SW480 (cell line): ENCODE data around the gene GRIN2D.

Experiments
- DNase-seq: peaks from one replicate; pipeline ENCODE4 v3.0.0-alpha.2; 2016; ENCODE audit warnings: low spot score

Gene GRIN2D

DNA sequence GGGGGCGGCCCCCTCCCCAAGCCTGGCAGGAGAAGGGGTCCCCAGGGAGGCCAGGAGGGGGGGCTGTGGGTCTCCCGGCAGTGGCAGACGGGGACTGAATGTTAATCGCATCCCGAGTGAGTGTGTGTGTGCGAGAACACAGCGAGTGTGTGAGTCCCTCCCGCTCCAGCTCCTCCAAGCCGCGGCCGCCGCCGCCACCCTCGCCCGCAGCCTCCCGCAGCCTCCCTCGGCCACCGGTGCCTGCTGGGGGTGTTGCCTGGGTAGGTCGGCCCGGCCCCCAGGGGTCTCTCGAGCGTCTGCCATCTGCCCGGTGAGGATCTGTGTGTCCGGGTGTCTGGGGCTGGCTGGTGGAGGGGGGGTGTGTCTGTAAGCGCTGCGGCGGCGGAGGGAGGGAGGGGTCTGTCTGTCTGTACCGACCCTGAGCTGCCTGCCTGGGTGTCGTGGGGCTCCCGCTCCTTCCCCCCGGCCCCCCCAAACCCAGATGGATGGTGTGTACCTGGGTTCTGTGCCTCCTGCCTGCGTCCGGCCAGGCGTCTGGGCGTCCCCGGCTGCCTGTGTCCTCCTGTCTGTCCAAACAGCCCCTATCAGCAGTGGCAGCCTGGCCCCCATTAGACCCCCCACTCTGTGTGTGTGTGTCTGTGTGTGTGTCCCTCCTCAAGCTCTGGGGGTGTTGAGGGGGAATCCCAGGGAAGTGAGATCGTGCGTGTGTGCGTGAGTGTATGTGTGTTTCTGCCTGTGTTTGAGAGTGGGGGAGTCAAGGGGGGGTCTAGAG, at the start of gene GRIN2D:
Gene GRIN2D (plus strand): TSS at position 110 of the 772 bp plus-strand sequence. CDS start 4,725 bp downstream, outside the sequence.
- peak; percentile 41 for DNase-seq

DNA sequence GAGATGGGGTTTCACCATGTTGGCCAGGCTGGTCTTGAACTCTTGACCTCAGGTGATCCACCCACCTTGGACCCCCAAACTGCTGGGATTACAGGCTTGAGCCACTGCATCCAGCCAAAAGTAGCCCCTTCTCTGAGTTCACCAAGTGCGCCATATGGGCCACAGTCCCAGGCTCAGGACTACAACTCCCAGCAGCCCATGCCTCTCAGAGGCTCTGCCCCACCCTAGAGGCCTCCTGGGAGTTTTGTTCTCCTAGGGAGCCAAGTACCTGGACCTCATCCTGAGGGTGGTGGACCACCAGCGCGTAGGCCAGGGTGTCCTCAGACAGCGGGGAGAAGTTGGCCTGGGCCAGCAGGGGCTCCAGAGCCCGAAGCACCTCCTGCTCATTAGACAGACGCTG, 48.6 kb upstream of the GRIN2D start:
- no peak for DNase-seq

DNA sequence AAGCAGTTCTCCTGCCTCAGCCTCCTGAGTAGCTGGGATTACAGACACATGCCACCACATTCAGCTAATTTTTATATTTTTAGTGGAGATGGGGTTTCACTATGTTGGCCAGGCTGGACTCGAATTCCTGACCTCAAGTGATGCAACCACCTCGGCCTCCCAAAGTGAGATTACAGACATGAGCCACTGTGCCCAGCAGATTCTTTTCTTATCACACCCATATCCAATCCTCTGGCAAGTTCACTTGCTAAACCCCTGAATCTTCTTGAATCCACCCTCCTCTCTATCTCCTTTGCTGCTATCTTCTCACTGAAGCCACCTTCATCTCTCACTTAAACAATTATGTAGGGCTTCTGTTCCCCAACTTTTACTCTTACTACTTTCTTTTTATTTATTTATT, 47.3 kb upstream of the GRIN2D start:
- no peak for DNase-seq

DNA sequence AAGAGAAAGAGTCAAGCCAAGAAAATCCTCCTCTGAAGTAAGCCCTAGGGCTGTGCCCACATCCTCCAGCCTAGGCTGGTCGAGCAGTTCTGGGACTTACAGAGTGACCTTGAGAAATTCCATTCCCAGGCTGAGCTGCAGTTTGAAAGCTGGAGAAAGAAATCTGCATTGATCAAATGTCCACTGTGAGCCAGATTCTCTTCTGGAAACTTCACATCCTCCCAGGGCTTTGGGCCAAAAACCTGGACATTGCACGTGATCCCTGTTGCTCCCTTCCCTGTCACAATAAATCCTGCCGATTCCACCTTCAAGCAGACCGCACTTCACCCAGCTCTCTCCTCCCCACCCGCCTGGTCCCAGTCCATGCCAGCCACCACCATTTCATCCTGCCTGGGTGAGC, 45.4 kb upstream of the GRIN2D start:
- DNase-seq, result no peak

DNA sequence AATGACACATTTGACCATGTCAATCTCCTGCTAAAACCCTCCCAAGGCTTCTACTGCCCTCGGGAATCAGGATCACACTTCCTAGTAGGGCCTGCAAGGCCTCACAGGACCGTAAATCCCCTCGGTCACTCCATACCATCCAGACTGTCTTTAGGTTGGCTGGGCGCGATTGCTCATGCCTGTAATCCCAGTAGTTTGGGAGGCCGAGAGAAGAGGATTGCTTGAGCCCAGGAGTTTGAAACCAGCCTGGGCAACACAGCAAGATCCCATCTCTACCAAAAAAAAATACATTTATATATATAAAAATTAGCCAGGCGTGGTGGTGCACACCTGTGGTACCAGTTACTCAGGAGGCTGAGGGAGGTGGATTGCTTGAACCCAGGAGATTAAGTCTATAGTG, 44.7 kb upstream of the GRIN2D start:
- DNase-seq, result no peak

DNA sequence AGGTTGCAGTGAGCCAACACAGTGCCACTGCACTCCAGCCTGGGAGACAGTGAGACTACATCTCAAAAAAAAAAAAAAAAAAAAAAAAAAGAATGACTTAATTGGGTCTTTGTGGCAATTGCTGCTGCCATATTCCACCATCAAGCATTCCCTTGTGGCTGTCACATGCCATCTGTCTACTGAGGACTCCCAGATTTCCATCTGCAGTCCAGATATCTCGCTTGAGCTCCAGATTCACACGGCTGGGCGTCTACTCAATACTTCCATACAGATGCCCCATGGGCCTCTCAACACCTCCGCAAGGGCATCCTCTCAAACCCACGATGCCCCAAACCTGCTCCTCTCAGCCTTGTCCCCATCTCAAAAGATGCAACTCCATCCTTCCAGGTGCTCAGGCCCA, 42.6 kb upstream of the GRIN2D start:
- no peak for DNase-seq

DNA sequence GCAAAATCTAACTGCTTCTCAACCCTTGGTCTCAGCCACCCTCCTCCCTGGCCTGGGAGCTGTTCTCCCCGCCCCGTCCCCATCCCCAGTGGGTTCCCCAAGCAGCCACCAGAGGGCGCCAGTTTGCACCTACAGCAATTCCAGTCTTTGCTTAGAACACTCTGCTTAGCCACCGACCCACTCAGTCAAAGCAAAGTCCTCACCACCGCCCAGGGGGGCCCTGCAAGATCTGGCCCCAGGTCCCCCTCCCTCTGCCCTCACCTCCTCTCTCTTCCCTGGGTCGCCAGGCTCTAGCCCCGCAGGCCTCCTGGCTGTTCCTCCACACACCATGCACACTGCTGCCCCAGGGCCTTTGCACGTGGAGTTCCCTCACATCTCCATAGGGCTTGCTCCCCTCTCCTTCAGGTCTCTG, 42.1 kb upstream of the GRIN2D start:
- DNase-seq, result peak; percentile 52

DNA sequence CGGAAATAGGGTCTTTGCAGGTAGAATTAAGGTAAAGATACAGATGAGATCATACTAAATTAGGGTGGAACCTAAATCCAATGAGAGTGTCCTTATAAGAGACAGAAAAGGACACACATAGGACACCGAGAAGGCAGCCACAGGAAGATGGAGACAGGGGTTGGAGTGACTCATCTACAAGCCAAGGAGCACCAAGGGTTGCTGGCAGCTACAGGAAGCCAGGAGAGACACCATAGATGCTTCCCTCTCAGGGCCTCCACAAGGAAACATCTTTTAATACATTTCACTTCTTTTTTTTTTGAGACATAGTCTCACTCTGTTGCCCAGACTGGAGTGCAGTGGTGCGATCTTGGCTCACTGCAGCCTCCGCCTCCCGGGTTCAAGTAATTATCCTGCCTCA, 39.8 kb upstream of the GRIN2D start:
- peak; percentile 56 for DNase-seq

DNA sequence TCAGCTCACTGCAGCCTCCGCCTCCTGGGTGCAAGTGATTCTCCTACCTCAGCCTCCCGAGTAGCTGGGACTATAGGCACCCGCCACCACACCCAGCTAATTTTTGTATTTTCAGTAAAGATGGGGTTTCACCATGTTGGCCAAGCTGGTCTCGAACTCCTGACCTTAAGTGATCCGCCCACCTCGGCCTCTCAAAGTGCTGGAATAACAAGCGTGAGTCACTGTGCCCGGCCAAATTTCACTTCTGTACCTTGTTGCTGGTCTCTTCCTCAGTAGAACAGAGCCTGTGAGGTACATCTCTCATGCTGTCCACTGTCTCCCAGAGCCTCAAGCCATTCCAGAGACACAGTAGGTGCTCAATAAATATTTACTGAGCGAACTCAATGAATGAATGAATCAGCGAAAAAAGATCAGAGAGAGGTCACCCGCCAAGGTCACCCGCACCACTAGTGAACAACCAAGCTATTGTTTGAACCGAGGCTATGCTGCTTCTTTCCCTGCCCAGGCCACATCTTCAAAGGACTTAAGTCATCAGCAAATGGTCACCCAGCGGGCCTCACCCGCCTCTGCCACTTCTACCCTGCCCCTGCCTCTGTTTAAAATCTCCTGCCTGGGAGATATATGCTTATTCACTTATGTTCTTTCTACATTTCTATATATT, 39.0 kb upstream of the GRIN2D start:
- DNase-seq, result peak; percentile 98

DNA sequence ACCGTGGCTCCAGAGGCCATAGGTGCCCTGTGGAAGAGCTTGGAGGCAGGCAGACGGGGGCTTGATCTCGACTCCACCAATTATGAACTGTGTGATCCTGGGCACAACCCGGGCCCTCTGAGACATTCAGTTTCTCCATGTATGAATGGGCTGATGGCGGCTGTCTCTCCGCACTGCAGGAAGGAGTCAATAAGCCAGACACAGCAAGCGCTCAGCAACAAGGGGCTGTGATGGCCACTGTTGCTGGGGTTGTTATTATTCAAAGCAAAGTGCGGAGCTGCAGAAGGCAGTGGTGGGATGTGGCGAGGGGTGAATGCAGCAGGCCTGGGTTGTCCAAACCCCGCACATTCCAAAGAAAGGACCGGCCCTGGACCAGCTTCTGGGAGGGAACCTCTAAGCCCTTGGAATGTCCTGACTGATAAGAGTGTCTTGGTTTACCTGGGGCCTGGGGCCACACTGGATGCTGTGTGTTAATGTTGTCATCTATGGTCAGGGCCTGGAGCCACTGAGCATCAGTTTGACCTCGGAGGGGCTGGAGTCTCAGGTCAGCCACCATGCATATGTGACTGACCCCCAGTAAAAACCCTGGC, 38.0 kb upstream of the GRIN2D start:
- DNase-seq, result no peak

DNA sequence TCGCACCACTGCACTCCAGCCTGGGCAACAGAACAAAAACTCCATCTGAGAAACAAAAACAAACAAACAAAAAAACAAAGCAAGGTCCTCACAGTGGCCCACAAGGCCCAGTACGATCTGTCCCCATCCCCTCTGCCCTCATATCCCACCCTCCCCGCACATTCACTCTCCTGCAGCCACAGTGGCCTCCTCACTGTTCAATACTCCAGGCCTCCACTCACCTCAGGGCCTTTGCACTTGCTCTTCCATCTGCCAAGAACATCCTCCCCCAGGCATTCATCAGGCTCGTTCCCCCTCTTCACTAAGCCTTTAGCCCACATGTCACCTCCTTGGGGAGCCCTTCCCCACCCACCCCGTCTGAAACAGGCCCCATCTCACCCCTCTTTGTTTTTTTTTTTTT, 34.3 kb upstream of the GRIN2D start:
- no peak for DNase-seq

DNA sequence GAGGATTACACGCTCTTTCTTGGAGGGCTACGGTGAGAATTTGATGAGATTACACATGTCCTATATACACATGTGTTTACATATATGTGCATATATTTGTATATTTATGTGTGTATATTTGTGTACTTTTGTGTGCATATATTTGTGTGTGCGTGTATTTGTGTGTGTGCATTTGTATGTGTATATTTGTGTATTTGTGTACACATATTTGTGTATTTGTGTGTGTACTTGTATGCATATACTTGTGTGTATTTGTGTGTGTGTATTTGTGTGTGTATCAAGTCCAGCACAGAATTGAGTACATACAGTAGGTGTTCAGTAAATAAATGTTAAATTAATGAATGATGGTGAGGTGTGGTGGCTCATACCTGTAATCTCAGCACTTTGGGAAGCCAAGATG, 31.6 kb upstream of the GRIN2D start:
- DNase-seq, result no peak

DNA sequence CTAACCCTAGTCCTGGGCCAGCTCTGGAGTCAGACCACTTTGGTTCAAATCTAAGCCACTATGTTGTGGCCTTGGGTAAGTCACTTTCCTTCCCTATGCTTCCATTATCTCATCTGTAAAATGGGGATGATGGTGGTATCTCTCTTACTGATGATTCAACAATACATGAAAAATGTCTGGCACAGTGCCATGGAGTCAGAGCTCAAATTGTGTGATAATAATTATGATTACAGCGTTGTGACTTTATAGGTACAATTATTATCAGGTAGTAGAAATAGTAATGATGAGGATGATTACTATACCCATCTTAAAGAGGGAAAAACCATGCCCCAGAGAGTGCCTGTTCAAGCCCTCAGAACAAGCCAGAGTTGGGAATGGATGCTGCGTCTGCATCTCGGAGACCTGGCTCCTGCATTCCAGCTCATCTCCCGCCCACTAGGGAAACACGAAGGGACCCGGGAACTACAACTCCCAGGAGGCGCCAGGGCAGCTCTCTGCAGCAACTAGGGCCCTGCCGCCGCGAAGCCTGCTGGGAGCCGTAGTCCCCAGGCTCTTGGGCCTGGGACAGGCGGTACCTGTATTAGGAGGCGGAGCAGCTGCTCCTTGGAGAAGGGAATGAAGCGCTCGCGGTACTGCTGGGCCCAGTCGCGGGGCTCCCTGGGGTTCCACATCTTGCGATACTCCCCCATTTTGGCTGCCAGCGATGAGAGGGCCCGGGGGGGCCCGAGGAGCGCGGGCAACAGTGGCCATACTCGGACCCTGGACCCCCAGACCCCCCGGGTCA, 30.6 kb upstream of the GRIN2D start:
- peak; percentile 99 for DNase-seq

DNA sequence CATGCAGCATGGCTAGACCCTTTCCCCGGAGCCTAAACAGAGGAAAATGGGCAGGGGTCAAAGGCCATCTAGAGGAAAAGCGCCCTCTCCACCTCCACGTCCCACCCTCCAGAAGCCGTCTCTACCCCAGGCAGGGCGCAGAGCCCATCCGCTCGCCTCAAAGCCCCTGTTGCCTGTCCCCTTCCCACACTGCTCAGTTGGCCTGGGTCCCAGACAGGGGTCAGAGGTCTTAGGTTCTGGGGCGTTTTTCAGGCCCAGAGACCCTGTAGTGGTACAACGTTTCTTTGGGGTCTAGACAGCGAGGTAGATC, 30.0 kb upstream of the GRIN2D start:
- no peak for DNase-seq

DNA sequence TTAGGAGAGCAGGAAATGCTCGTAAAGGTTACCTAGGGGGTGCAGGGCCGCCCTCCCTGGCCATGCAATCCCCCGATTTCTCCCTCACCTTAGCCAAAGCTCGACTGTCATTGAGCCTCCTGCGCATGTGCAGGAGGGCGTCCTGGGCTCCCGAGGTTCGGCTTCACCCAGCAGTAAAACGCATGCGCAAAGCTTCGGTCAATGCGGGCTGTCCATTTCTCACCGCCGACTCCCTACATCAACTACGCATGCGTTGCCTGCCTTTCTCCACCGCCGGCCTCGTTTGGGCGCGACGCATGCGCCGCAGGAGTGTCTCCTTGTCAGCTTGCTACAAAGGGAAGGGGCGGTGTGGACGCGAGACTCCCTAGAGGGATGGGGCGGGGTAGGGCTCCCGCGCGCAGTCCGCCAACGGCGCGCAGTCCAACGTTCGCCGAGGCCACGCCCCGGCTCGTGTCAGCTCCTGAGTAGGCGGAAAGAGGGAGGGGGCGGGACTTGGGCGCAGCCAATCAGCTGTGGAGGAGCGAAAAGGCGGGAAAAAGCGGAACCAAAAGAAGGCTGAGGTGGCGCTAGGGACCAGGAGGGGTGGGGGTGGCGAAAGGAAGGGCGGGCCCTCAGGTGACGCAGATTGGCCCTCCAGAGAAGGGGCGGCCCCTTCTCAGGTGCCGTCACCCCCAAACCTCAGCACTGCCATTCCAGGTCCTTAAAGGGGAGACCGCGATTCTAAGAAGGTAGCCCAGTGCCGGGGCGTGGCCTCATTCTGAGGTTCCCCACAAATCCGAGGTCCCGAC, 29.5 kb upstream of the GRIN2D start, which contains the start of the genes SYNGR4 and TMEM143:
Gene SYNGR4 (plus strand): TSS at position 558 of the 788 bp plus-strand sequence. CDS start 1,476 bp downstream, outside the sequence.
Gene TMEM143 (minus strand): TSS at position 131 of the 788 bp plus-strand sequence. CDS start 20 bp downstream, at position 111.
- peak; percentile 100 for DNase-seq

DNA sequence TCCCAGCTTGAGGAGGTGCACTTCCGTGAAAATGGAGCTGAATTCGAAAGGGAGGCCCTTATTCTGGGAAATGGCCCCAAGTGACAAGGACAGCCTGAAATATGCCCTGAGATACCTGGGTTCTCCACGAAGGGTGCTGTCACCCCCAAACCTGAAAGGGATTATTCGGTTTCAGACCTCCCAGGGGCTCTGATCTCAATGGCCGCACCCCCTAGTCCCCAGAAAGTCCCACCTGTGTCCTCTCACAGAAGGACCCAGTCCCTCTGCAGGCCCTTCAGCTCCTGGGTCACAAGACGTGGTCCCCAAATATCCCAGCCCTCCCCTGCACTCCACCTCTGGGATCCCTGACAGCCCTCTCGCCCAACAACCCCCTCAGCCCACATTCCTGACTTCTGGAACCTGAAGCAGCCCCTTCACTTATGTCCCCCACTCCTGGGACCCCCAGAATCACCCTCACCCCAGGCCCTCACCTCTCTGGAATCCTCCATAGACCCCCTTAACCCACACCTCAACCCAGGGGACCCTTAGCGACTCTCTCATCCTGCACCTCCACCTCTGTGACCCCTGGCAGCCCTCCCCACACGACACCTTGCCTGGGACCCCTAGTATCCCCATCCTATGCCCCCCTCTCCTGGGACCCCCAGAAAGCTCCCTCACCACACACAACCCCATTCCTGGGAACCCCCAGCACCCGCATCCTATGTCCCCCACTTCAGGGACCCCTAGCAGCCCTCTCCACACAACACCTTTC, 28.7 kb upstream of the GRIN2D start:
- no peak for DNase-seq

DNA sequence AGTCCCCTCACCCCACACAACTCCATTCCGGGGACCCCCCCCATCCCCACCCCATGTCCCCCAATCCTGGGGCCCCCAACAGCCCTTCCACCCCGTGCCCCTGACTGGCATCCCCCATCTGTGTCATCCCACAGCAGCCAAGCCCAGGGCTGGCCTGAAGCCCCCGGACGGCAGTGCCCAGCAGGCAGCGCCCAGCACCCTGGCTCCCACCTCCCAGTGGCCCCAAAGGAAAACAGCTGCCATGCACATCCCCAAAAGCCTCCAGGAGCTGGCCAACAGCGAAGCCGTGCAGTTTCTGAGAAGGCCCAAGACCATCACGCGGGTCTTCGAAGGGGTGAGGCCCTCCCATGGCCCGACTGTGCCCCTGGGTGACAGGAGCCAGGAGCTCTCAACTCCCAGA, 27.9 kb upstream of the GRIN2D start:
- DNase-seq, result no peak

DNA sequence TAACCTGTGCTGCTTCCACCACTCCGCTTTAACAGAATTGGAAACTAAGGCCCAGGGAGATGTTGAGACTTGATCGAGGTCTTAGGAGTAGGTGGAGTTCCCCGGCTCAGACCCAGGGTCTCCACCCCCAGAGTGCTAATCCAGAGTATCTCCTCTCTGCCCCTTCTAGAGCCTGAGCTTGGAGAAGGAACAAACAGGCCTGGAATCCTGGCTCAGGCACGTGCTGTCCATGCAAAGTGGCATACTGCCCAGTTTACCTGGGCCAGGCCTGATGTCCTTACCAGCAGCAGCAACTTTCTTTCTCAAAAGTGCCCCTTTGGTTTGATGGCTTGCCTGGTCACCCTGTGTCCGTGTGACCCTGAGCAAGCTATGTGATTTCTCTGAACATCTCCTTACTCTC, 25.6 kb upstream of the GRIN2D start:
- no peak for DNase-seq

DNA sequence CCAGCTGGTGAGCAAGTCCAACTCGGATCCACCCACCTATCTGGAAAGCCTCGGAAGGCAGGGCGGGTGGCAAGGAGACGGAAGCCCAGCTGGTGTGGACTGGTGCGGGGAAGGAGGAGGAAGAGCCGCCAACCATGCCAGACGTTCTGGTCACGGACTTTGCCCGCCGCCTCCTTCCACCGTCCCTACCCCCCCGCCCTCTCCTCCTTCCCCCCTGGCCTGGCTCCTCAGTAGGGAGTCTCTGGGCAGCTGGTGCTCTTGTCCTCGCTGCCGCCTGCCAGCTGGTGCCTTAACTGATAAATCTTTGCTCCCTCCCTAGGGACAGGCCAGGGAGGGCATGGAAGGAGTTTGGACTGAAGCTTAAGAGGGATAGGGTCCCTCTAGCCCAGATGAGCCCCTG, 24.5 kb upstream of the GRIN2D start:
- DNase-seq, result no peak

DNA sequence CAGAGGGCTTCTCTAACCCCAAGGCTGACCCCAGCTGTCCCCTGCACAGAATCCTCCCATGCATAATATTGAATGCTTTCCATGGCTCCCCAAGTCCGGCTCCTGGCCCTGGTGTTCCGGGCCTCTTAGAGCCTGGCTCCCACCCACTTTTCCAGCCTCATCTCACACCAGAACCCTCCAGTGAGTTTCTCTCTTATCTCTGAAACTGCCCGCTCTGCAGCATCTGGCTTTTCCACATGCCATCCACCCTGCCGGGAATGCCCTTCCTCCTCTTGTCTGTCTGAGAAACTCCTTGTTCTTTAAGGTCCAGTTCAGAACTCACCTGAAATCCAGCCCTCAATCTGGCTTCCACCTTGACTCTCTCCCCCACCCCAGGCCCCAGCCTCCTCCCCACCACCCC, 22.5 kb upstream of the GRIN2D start:
- no peak for DNase-seq

DNA sequence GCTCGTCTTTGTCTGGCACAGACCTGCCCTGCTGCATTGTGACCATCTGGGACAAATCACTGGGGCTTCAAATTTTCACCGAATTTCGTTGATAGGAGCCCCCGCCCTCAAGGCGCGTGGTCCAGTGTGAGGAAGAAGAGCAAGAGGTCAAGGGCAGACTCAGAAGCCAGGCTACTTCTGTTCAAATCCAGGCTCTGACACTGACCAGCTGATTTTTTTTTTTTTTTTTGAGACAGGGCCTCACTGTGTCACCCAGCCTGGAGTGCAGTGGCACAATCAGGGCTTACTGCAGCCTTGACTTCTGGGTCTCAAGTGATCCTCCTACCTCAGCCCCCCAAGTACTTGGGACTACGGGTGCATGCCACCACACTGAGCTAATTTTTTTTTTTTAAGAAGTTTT, 22.1 kb upstream of the GRIN2D start:
- DNase-seq, result no peak
